HFF-Myc (cell line): Measurements from ENCODE around the gene EPHA5.

ENCODE experiments used
- DNase-seq: peaks from one replicate; pipeline ENCODE4 v3.0.0-alpha.2; 2011; ENCODE audit warnings: low read depth; ENCODE audit errors: extremely low read depth
- H3K4me3 ChIP-seq: replicated peaks from 2 replicates; pipeline ENCODE4 v1.5.1; 2011; ENCODE audit warnings: low read depth, mild to moderate bottlenecking, control low read depth, low read length
- TF ChIP-seq, protein P1 (sequence below): IDR thresholded peaks from 2 replicates; pipeline ENCODE4 v1.5.1; 2012; ENCODE audit warnings: mild to moderate bottlenecking, low read depth, low read length, control low read depth; ENCODE audit errors: missing control alignments

The EPHA5 gene

DNA sequence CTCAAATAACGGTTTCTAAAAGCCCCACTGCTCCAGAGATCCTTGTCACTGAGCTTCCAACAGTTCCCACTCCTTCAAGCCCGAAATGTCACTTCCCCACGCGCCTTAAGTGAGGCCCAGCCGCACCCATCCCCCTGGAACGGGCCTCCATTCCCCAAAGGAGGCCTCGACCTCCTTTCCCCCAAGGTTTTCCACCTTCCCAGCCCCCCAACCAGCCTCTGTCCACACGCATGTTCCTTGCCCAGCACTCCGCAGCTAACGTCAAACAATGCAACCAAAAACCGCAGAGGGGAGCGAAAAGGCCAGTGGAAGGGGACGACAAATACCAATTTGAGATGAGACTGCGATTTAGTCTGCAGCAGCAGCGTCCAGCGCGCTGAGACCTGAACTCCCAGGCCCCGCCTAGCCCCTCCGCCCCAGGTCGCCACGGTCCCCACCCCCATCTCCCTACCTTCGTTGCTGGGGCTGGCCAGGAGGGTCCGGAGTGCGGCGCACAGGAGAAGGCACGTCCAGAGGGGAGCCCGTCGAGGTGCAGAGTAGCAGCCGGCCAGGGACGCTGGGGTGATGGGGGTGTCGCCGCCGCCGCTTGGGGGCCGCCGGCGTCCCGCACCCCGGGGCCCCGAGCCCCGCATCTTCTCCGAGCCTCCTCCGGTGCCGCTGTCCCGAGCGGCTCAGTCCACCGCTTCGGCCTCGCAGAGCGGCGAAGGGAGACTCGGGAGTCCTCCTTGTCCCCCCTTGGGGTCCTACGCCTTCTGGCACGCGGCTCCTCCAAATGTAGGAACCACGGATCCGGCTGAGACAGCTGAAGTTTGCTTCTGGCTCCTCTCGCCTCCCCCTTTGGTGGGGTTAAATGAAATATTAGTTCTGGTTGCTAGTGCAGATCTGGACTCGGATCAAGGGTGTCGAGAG lies 924 bp downstream of the EPHA5 start:
- TF ChIP-seq, protein P1, sequence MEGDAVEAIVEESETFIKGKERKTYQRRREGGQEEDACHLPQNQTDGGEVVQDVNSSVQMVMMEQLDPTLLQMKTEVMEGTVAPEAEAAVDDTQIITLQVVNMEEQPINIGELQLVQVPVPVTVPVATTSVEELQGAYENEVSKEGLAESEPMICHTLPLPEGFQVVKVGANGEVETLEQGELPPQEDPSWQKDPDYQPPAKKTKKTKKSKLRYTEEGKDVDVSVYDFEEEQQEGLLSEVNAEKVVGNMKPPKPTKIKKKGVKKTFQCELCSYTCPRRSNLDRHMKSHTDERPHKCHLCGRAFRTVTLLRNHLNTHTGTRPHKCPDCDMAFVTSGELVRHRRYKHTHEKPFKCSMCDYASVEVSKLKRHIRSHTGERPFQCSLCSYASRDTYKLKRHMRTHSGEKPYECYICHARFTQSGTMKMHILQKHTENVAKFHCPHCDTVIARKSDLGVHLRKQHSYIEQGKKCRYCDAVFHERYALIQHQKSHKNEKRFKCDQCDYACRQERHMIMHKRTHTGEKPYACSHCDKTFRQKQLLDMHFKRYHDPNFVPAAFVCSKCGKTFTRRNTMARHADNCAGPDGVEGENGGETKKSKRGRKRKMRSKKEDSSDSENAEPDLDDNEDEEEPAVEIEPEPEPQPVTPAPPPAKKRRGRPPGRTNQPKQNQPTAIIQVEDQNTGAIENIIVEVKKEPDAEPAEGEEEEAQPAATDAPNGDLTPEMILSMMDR, result no peak
- no peak overlapping the region for H3K4me3 ChIP-seq
- DNase-seq, result no peak

- TF ChIP-seq, protein P1, result no peak
- H3K4me3 ChIP-seq, result no peak overlapping the region
- DNase-seq, result no peak
These were observed 1.8 kb downstream of the EPHA5 start for GRCh38 chr4:65668201-65669089.

GRCh38 chr4:65667506-65668041 lies 2.7 kb downstream of the EPHA5 start:
- no peak overlapping the region for H3K4me3 ChIP-seq
- no peak for DNase-seq
- TF ChIP-seq, protein P1, result no peak

DNA sequence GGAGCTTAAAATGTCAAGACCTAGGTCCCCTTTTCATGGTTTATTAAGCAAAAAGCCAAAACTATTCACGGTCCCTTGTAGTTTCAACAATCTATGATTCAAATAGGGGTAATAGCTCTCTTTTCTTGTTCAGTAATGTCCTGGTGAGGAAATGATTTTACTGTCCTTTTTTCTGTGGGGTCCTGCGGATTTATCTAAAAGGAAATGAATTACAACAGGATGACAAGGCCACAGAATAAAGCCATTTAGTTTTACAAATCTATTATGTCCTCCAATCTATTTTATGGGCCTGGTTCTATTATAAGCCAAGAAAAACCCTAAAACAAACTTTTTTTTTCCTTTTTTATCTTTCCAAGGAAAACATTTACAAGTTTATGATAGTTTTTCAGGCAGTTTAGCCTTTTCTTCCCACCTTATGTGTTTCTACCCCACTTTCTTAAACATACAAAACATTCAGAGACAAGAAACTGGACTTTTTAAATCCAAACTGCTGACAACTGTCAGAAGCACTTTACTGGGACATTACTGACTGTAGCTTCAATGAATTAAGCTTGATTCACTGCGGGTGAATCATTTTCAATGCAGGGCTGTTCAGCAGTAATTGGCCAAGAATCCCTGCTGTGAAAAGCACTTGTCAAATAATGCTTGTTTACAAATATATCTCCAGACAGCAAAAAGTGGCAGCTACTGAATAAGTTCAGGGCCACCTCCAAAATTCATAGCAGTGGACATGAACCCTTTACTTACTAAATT lies 4.3 kb downstream of the EPHA5 start:
- no peak overlapping the region for H3K4me3 ChIP-seq
- DNase-seq, result no peak
- TF ChIP-seq, protein P1, result no peak

DNA sequence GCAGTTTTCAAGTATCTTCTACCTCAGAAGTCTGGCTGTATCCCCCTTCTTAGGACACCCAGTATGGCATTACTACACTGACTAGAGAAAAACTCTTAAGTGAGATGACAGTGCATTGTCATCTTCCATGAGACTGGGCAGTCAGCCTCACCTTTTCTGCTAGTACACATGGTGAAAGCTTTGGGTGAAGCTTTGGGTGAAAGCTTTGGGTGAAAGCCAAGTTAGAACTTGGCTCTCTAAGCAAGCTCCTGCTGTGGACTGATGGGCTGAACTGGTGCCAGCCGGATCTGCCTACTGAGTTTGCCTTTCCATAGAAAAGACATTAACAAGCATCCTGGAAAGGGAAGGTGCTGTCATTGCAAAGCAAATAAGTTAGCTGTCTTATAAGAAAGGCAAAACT lies 8.8 kb downstream of the EPHA5 start:
- TF ChIP-seq, protein P1, result no peak
- DNase-seq, result no peak

DNA sequence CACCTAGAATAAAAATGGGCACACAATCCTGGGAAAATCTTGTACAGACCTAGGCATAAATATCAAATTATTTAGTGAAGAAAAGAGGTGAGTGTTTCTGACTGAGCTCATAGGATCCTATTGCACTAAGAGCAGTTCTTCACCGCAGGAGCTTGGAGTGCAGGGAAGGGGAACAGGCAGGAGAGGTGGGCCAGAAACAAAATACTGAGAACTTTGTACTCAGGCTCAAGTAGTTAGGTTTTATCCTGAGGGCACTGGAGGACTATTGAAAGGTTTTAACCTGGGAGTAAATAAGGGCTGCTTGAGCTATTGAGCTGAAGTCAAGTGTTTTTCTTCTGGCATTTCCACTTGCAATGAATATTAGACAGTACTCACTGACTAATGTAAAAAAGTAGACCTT lies 12.2 kb downstream of the EPHA5 start:
- TF ChIP-seq, protein P1, result no peak
- DNase-seq, result no peak
- no peak overlapping the region for H3K4me3 ChIP-seq

More for the DNA sequence above, 8.8 kb downstream of the EPHA5 start:
- H3K4me3 ChIP-seq, result no peak overlapping the region
